ENCODE results near the gene TFDP2.
"Not testable (repeated sequence)": the region's sequence is repeated elsewhere in the genome, so short reads cannot be mapped to it uniquely, and the experiment has no call there.

TFDP2 gene

GRCh38 chr3:141996437-141996836, 152.9 kb downstream of the TFDP2 start:
- Mint-ChIP-seq H3K36me3 (peaks cover 14% of the 10 kb centered on the region), H3K9me3 (no peaks in the 10 kb centered on the region), H3K4me3 (no peak overlapping the region), H3K27me3 (no peaks in the 10 kb centered on the region), H3K27ac (no peak overlapping the region), H3K4me1 (no peaks in the 10 kb centered on the region)
- no peak for ATAC-seq

- Mint-ChIP-seq H3K4me3 (no peak overlapping the region), H3K27ac (no peak overlapping the region), H3K9me3 (no peaks in the 10 kb centered on the region), H3K27me3 (no peaks in the 10 kb centered on the region), H3K4me1 (no peaks in the 10 kb centered on the region), H3K36me3 (peaks cover 6% of the 10 kb centered on the region)
- no peak for ATAC-seq
Measured at GRCh38 chr3:141994856-141995255, 154.5 kb downstream of the TFDP2 start.

GRCh38 chr3:141992512-141992911, 156.8 kb downstream of the TFDP2 start:
- Mint-ChIP-seq H3K36me3 (peaks cover 22% of the 10 kb centered on the region), H3K27ac (no peak overlapping the region), H3K27me3 (no peaks in the 10 kb centered on the region), H3K4me3 (no peak overlapping the region), H3K4me1 (no peaks in the 10 kb centered on the region), H3K9me3 (no peaks in the 10 kb centered on the region)
- no peak for ATAC-seq

DNA sequence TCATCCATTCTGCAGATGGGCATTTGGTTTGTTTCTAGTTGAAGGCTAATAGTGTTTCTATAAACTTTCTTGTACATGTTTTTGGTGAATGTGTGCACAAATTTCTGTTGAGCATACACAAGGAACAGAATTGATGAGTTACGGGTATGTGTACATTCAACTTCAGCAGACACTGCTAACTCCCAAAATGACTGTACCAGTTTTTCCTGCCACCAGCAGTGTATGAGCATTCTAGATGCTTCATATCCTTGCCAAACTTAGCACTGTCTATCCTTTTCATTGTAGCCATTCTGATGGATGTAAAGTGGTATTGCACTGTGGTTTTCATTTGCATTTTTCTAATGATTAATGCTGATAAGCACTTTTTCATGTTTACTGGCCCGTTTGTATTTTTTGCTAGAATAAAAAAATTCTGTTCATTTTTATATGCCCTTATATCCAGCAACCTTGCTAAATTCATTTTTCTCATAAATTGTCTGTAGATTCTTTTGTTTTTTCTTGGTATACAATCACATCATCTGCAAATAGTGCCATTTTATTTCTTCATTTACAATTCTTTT, 162.7 kb downstream of the TFDP2 start:
- Mint-ChIP-seq H3K4me3 (no peak overlapping the region), H3K27me3 (no peaks in the 10 kb centered on the region), H3K4me1 (no peaks in the 10 kb centered on the region), H3K9me3 (no peaks in the 10 kb centered on the region), H3K36me3 (peaks cover 20% of the 10 kb centered on the region), H3K27ac (no peak overlapping the region)
- ATAC-seq, result no peak

DNA sequence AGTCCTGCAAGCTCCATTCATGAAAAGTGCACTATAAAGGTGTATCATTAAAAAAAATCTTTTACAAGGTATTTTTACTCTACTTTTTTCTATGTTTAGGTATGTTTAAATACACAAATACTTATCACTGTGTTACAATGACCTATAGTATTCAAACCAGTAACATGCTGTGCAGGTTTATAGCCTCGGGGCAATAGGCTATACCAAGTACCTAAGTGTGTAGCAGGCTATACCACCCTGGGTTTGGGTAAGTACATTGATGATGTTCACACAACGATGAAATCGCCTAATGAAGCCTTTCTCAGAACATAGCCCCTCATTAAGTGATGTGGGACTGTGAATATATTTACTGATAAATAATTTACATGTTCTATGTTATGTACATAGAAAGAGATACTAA, 168.3 kb downstream of the TFDP2 start:
- H3K36me3 Mint-ChIP-seq, result peaks cover 19% of the 10 kb centered on the region
- no peak for ATAC-seq
- no peaks in the 10 kb centered on the region for H3K27me3 Mint-ChIP-seq
- no peaks in the 10 kb centered on the region for H3K4me1 Mint-ChIP-seq
- no peak overlapping the region for H3K27ac Mint-ChIP-seq
- no peaks in the 10 kb centered on the region for H3K9me3 Mint-ChIP-seq
- H3K4me3 Mint-ChIP-seq, result no peak overlapping the region

DNA sequence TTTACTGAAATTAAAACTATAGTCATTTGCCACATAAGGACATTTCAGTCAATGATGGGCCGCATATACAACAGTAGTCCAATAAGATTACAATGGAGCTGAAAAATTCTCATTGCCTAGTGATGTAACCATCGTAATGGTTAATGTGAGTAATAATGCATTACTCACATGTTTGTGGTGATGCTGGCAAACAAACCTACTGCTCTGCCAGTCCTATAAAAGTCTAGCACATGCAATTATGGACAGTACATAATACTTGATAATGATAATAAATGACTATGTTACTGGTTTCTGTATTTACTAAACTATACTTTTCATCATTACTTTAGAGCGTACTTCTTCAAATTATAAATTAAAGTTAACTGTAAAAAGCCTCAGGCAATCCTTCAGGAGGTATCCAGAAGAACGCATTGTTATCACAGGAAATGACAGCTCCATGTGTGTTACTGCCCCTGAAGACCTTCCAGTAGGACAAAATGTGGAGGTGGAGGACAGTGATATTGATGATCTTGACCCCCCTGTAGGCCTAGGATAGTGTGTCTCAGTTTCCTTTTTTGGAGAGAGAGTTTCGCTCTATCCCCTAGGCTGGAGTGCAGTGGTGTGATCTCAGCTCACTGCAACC, 170.2 kb downstream of the TFDP2 start:
- Mint-ChIP-seq H3K27me3 (no peaks in the 10 kb centered on the region), H3K4me1 (no peaks in the 10 kb centered on the region), H3K27ac (no peak overlapping the region), H3K4me3 (no peak overlapping the region), H3K9me3 (no peaks in the 10 kb centered on the region), H3K36me3 (peaks cover 25% of the 10 kb centered on the region)
- no peak for ATAC-seq

DNA sequence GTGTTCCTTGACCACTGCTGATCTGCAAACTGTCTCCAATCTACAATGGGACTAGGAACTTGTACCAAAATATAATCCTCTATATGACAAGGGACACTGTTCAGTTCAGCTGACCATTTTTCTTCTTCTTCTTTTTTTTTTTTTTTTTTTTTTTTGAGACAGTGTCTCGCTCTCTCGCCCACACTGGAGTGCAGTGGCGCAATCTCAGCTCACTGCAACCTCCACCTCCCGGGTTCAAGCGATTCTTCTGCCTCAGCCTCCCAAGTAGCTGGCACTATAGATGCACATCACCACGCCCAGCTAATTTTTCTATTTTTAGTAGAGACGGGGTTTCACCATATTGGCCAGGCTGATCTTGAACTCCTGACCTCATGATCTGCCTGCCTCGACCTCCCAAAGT, 174.6 kb downstream of the TFDP2 start:
- H3K9me3 Mint-ChIP-seq, H3K27ac Mint-ChIP-seq, H3K4me3 Mint-ChIP-seq, ATAC-seq, H3K4me1 Mint-ChIP-seq, H3K27me3 Mint-ChIP-seq: not testable (repeated sequence)
- peaks cover 36% of the 10 kb centered on the region for H3K36me3 Mint-ChIP-seq

- no peaks in the 10 kb centered on the region for H3K9me3 Mint-ChIP-seq
- H3K27ac Mint-ChIP-seq, result no peak overlapping the region
- no peaks in the 10 kb centered on the region for H3K4me1 Mint-ChIP-seq
- H3K27me3 Mint-ChIP-seq, result no peaks in the 10 kb centered on the region
- H3K36me3 Mint-ChIP-seq, result peaks cover 33% of the 10 kb centered on the region
- ATAC-seq, result no peak
- H3K4me3 Mint-ChIP-seq, result no peak overlapping the region
Measured at GRCh38 chr3:141972399-141972798, 176.9 kb downstream of the TFDP2 start.

GRCh38 chr3:141971571-141971970, 177.8 kb downstream of the TFDP2 start:
- Mint-ChIP-seq H3K27me3 (no peaks in the 10 kb centered on the region), H3K4me1 (no peaks in the 10 kb centered on the region), H3K36me3 (peaks cover 31% of the 10 kb centered on the region), H3K4me3 (no peak overlapping the region), H3K27ac (no peak overlapping the region), H3K9me3 (no peaks in the 10 kb centered on the region)
- ATAC-seq, result no peak

GRCh38 chr3:141969711-141970110, 179.6 kb downstream of the TFDP2 start:
- Mint-ChIP-seq H3K36me3 (peaks cover 20% of the 10 kb centered on the region), H3K27me3 (no peaks in the 10 kb centered on the region), H3K27ac (no peak overlapping the region), H3K4me3 (no peak overlapping the region), H3K4me1 (no peaks in the 10 kb centered on the region), H3K9me3 (no peaks in the 10 kb centered on the region)
- no peak for ATAC-seq

GRCh38 chr3:141965471-141965870, 183.9 kb downstream of the TFDP2 start:
- Mint-ChIP-seq H3K4me1 (no peaks in the 10 kb centered on the region), H3K9me3 (no peaks in the 10 kb centered on the region), H3K4me3 (no peak overlapping the region), H3K27me3 (no peaks in the 10 kb centered on the region), H3K36me3 (peaks cover 17% of the 10 kb centered on the region), H3K27ac (no peak overlapping the region)
- no peak for ATAC-seq

GRCh38 chr3:141963301-141963700, 186.0 kb downstream of the TFDP2 start:
- H3K4me3 Mint-ChIP-seq, result no peak overlapping the region
- ATAC-seq, result no peak
- no peak overlapping the region for H3K27ac Mint-ChIP-seq
- H3K27me3 Mint-ChIP-seq, result no peaks in the 10 kb centered on the region
- peaks cover 12% of the 10 kb centered on the region for H3K36me3 Mint-ChIP-seq
- H3K9me3 Mint-ChIP-seq, result no peaks in the 10 kb centered on the region
- H3K4me1 Mint-ChIP-seq, result no peaks in the 10 kb centered on the region

DNA sequence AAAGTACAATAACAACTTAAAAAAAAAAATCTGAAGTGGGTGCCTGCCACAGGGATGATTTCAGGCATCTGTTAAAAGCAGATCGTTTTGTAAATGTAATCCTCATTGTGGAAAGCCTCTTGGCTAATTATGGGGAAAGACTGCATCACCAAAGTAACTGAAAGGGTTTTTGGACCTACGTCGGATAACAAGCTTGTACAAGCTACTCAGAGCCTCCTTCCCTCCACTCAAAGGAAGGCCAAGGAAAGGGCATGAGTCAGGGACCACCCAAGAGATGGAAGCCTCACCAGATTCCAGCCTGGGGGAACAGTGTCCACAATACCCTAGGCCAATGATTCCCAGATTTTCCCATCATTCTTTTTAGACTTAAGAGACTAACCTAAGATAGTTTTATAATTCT, 188.6 kb downstream of the TFDP2 start:
- no peaks in the 10 kb centered on the region for H3K9me3 Mint-ChIP-seq
- H3K36me3 Mint-ChIP-seq, result peaks cover 29% of the 10 kb centered on the region
- no peak for ATAC-seq
- H3K4me1 Mint-ChIP-seq, result no peaks in the 10 kb centered on the region
- H3K4me3 Mint-ChIP-seq, result no peak overlapping the region
- no peaks in the 10 kb centered on the region for H3K27me3 Mint-ChIP-seq
- no peak overlapping the region for H3K27ac Mint-ChIP-seq

DNA sequence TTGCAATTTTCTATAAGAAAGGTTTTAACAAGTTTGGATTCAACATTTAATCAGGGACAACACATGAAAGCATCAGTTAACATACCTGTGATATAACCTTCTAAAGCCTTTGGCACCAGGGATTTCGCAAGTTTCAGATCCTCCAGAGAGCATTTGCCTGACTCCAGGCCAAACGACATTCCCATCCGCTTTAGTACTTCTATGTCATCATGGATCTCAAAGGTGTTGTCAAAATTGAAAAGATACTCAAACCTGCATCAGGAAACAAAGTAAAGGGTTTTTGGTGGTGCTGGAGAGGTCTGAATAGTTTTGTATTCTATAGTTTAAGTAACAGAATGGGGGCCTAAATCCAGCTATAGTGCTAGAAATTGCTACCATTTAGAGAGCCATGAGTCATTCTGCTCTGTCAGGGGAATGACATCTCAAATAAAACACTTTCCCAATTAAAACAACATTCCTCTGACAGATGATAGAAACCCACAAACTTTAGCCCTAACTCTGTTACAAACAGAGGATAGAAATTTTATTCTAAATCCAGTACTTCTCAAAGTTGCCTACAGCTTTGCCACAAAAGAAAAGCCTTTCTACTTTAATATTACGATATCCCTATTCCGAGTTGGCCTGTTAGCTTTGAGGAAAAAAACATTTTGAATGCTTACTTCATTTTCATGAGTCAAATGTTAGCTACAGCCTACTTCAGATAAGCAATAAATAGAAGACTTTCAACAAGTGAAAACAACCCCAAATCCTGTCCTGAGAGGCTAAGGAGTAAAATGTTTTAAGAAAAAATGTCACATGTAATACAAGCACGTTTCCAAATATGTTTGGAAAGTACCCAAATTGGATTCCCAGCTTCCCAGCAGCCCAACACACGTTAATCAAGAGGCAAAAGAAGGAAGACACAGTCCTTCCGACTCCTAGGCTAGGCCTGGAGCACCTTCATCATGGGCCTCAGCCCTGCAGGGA, 189.5 kb downstream of the TFDP2 start:
- ATAC-seq, result no peak
- no peaks in the 10 kb centered on the region for H3K27me3 Mint-ChIP-seq
- no peak overlapping the region for H3K4me3 Mint-ChIP-seq
- no peaks in the 10 kb centered on the region for H3K4me1 Mint-ChIP-seq
- H3K27ac Mint-ChIP-seq, result no peak overlapping the region
- peaks cover 34% of the 10 kb centered on the region for H3K36me3 Mint-ChIP-seq
- H3K9me3 Mint-ChIP-seq, result no peaks in the 10 kb centered on the region

DNA sequence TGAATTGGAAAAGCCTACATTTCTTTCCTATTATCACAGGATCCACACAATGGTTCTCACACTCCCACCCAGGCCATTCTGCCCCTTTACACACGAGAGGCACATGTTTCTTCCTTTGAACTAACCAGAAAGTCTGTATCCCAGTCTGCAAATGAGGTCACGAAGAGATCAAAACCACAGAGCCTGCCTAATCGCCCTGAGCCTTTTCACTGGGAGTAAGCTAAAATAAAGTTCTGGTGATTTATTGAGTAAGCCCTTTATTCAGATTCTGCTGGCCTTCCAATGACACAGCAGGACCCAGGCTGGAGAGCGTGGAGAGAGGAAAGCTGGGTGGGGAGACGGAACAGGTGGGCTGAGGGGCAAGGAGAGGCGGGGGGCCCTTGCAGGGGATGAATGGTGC, 194.2 kb downstream of the TFDP2 start:
- Mint-ChIP-seq H3K36me3 (peaks cover 45% of the 10 kb centered on the region), H3K4me1 (peaks cover 12% of the 10 kb centered on the region), H3K27ac (no peak overlapping the region), H3K9me3 (no peaks in the 10 kb centered on the region), H3K4me3 (no peak overlapping the region), H3K27me3 (no peaks in the 10 kb centered on the region)
- no peak for ATAC-seq

- ATAC-seq, result no peak
- no peak overlapping the region for H3K27ac Mint-ChIP-seq
- H3K27me3 Mint-ChIP-seq, result no peaks in the 10 kb centered on the region
- peaks cover 15% of the 10 kb centered on the region for H3K4me1 Mint-ChIP-seq
- no peaks in the 10 kb centered on the region for H3K9me3 Mint-ChIP-seq
- H3K36me3 Mint-ChIP-seq, result peaks cover 33% of the 10 kb centered on the region
- H3K4me3 Mint-ChIP-seq, result no peak overlapping the region
Measured at GRCh38 chr3:141952611-141953010, 196.7 kb downstream of the TFDP2 start.
